ENCODE measurements around the gene AKT3. TPM values are rescaled to one million over a fixed set of nuclear protein-coding genes. Genes with fewer than 3 reads are reported as not detected.

The AKT3 gene
- total RNA-seq, 4 donors from 2014 or later: 8.5 to 16.0 (median 15.2) TPM

DNA sequence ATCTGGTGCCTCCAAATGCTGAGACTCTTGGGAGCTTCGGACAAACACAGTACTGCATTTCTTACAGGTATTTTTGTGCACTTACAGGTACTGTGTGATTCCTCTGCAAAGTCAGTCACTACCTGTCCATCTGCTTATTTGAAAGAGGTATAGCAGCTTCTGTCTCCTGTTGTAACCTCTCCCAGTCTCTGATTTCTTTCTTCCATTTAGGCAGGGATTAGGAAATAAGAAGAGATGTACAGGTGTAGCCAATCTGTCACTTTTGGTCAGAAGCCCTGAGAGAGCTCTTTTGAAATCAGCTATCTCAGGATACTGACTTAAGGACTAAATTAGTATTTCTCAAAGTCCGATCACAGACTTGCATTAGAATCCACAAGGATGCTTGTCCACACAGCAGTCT, 54.0 kb downstream of the AKT3 start:
- no peak for DNase-seq
- H3K4me3 ChIP-seq: no peak overlapping the region
- no peaks in the 10 kb centered on the region for H3K9me3 ChIP-seq
- ATAC-seq: no peak
- H3K27me3 ChIP-seq: no peaks in the 10 kb centered on the region
- no peak overlapping the region for H3K27ac ChIP-seq
- H3K36me3 ChIP-seq: no peaks in the 10 kb centered on the region
- in situ Hi-C loops (cut with MboI; ENCODE audit: low sequenced_read_pairs in 4 of 4) (no loop called here), intact Hi-C loops (cut with DNase I; ENCODE audit: low total_unique reads) (no loop called here)
- H3K4me1 ChIP-seq: peaks cover 16 to 26% of the 10 kb centered on the region in 2 donors
- TF ChIP-seq, protein P1, sequence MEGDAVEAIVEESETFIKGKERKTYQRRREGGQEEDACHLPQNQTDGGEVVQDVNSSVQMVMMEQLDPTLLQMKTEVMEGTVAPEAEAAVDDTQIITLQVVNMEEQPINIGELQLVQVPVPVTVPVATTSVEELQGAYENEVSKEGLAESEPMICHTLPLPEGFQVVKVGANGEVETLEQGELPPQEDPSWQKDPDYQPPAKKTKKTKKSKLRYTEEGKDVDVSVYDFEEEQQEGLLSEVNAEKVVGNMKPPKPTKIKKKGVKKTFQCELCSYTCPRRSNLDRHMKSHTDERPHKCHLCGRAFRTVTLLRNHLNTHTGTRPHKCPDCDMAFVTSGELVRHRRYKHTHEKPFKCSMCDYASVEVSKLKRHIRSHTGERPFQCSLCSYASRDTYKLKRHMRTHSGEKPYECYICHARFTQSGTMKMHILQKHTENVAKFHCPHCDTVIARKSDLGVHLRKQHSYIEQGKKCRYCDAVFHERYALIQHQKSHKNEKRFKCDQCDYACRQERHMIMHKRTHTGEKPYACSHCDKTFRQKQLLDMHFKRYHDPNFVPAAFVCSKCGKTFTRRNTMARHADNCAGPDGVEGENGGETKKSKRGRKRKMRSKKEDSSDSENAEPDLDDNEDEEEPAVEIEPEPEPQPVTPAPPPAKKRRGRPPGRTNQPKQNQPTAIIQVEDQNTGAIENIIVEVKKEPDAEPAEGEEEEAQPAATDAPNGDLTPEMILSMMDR (IDR thresholded peaks at IDR 0.05 in 4 of 5, conservative IDR thresholded peaks at IDR 0.05 in 1 of 5): no peak
- TF ChIP-seq POLR2A (IDR thresholded peaks at IDR 0.05): no peak

DNA sequence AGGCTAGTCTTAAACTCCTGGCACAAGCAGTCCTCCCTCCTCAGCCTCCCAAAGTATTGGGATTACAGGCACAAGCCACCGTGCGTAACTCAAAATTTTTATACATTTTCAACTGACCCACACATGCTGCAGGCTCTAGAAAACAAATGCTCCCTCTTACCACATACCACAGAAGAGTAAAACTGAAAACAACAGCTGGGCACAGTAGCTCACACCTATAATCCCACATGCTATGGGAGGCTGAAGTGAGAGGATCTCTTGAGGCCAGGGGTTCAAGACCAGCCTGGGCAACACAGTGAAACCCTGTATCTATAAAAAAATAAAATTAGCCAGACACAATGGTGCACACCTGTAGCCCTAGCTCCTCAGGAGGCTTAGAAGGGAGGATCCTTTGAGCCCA, 56.7 kb downstream of the AKT3 start:
- Histone ChIP-seq H3K27me3 (no peaks in the 10 kb centered on the region), H3K36me3 (no peaks in the 10 kb centered on the region), H3K4me3 (no peak overlapping the region), H3K9me3 (no peaks in the 10 kb centered on the region), H3K27ac (peak overlapping the region; percentile 53 to 76 (median 69)), H3K4me1 (peaks cover 19 to 32% of the 10 kb centered on the region in 2 donors)
- DNase-seq (no peak), ATAC-seq (no peak)
- intact Hi-C loops (cut with DNase I; ENCODE audit: low total_unique reads): no loop called here
- TF ChIP-seq POLR2A (IDR thresholded peaks at IDR 0.05): no peak
- TF ChIP-seq, protein P1 (IDR thresholded peaks at IDR 0.05 in 4 of 5, conservative IDR thresholded peaks at IDR 0.05 in 1 of 5): no peak
- in situ Hi-C loops (cut with MboI; ENCODE audit: low sequenced_read_pairs in 4 of 4): no loop called here

DNA sequence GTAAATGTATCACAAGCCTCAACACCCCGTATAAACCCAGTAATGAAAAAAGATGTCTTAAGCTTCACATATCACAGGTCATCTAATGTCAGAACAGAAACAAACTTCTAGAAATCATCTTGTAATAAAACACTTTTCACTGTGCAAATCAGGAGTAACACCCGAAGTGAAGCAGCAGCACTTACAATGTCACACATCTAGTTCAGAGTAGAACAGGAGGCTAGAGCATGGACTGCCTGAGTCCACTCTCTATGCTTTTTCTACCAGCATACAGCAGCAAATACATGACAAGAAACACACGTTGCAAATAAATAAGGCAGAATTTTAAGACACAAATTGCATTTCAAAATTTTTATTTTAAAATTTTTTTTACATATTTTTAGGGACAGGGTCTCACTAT, 57.2 kb downstream of the AKT3 start:
- intact Hi-C loops (cut with DNase I; ENCODE audit: low total_unique reads) (no loop called here), in situ Hi-C loops (cut with MboI; ENCODE audit: low sequenced_read_pairs in 4 of 4) (no loop called here)
- no peak for ATAC-seq
- no peak for DNase-seq
- Histone ChIP-seq H3K36me3 (no peaks in the 10 kb centered on the region), H3K9me3 (no peaks in the 10 kb centered on the region), H3K27me3 (no peaks in the 10 kb centered on the region), H3K4me1 (peaks cover 19 to 32% of the 10 kb centered on the region in 2 donors), H3K4me3 (no peak overlapping the region), H3K27ac (peak overlapping the region; percentile 53 to 76 (median 69))
- no peak for TF ChIP-seq POLR2A (IDR thresholded peaks at IDR 0.05)
- TF ChIP-seq, protein P1 (IDR thresholded peaks at IDR 0.05 in 4 of 5, conservative IDR thresholded peaks at IDR 0.05 in 1 of 5): no peak

DNA sequence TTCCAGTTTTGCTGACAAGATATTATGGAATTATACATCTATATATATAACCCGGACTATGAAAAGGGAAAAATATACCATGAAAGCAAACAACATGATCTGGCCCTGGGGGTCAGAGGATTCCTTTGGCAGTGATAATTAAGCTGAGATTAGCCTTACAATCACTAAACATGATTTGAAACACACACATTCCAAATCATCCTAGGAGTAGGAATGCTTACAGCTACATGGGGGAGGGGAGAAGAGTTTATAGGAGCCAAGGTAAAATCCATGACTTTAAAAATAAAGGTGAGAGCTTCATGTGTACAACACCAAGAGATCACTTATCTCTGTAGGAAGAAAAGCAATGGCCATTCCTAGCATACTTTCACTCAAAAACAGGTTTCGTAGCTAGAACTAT, 57.6 kb downstream of the AKT3 start:
- TF ChIP-seq POLR2A (IDR thresholded peaks at IDR 0.05): no peak
- TF ChIP-seq, protein P1 (IDR thresholded peaks at IDR 0.05 in 4 of 5, conservative IDR thresholded peaks at IDR 0.05 in 1 of 5): no peak
- peaks cover 19 to 32% of the 10 kb centered on the region in 2 donors for H3K4me1 ChIP-seq
- H3K27ac ChIP-seq: peak overlapping the region; percentile 53 to 76 (median 69)
- no peaks in the 10 kb centered on the region for H3K27me3 ChIP-seq
- ATAC-seq (no peak), DNase-seq (no peak)
- H3K4me3 ChIP-seq: peak overlapping the region in 1 of 4 donors; percentile 14
- no peaks in the 10 kb centered on the region for H3K36me3 ChIP-seq
- intact Hi-C loops (cut with DNase I; ENCODE audit: low total_unique reads) (no loop called here), in situ Hi-C loops (cut with MboI; ENCODE audit: low sequenced_read_pairs in 4 of 4) (no loop called here)
- no peaks in the 10 kb centered on the region for H3K9me3 ChIP-seq

Data from gastrocnemius medialis (tissue), 4 donors.